Thyroid gland (tissue), 4 donors: Measurements from ENCODE around the gene PDE4B. TPM values are rescaled to one million over a fixed set of nuclear protein-coding genes. Genes with fewer than 3 reads are reported as not detected.
"Not testable (repeated sequence)": the region's sequence is repeated elsewhere in the genome, so short reads cannot be mapped to it uniquely, and the experiment has no call there.

ENCODE experiments used
- DNase-seq, 2 donors: peaks; one replicate each; pipeline ENCODE4 v3.0.0-alpha.2; 2019
- H3K27ac ChIP-seq, 3 donors: fragments of 200-600 bp; sonication (generic); 1 replicate in 2 of 3; 2 replicates in 1 of 3; pipeline ENCODE4 v1.5.1; 2016 to 2019; ENCODE audit warnings: mild to moderate bottlenecking in 1 of 3, moderate library complexity in 1 of 3
- H3K27me3 ChIP-seq: fragments of 200-600 bp; sonication (generic); one replicate; pipeline ENCODE4 v1.5.1; 2019
- H3K36me3 ChIP-seq, 2 donors: fragments of 200-600 bp; sonication (generic); one replicate each; pipeline ENCODE4 v1.5.1; 2016 to 2019
- H3K4me1 ChIP-seq, 2 donors: fragments of 200-600 bp; sonication (generic); one replicate each; pipeline ENCODE4 v1.5.1; 2017 to 2019
- H3K4me3 ChIP-seq, 3 donors: fragments of 200-600 bp; sonication (generic); replicated peaks in 1 of 3; 1 replicate in 2 of 3; 2 replicates in 1 of 3; pipeline ENCODE4 v1.5.1; 2016; ENCODE audit warnings: mild to moderate bottlenecking in 1 of 3
- H3K9me3 ChIP-seq: fragments of 200-600 bp; sonication (generic); one replicate; pipeline ENCODE4 v1.5.1; 2017
- CTCF ChIP-seq, 6 experiments: fragments of 200-600 bp in 3 of 6; fragments of 450-650 bp in 3 of 6; sonication (generic) in 3 of 6; IDR thresholded peaks; one replicate each; pipeline ENCODE4 v1.5.1; 2016 to 2019; ENCODE audit warnings: antibody characterized with exemption in 6 of 6, mild to moderate bottlenecking in 2 of 6, inconsistent platforms in 1 of 6, moderate library complexity in 1 of 6
- POLR2A ChIP-seq, 2 donors: fragments of 450-650 bp; IDR thresholded peaks; one replicate each; pipeline ENCODE4 v1.6.1; 2017; ENCODE audit warnings: antibody characterized with exemption in 2 of 2, mild to moderate bottlenecking in 2 of 2, moderate library complexity in 1 of 2
- WGBS, 2 donors: methylation state at CpG; one replicate each; pipeline ENCODE4 v1.1.5; 2017; 5-methylcytosine and 5-hydroxymethylcytosine counted together
- intact Hi-C: fragments of 100-400 bp; cut with DNase I; formaldehyde crosslinking; loops from one replicate; pipeline ENCODE4 v1.15.1; 2023
- total RNA-seq, 4 donors: library from RNA; depleted of rRNA; stranded (reverse); fragments of >200 nt; gene quantifications; one replicate each; pipeline ENCODE4 v1.2.3, GENCODE V29; 2016

The PDE4B gene
- total RNA-seq, 4 donors from 2014 or later = 9.6 to 21.3 (median 15.0) TPM

GRCh38 chr1:66055092-66055491 lies 262.4 kb downstream of the PDE4B start:
- Histone ChIP-seq H3K9me3 (no peaks in the 10 kb centered on the region), H3K36me3 (no peaks in the 10 kb centered on the region), H3K4me1 (no peaks in the 10 kb centered on the region), H3K27me3 (no peaks in the 10 kb centered on the region), H3K27ac (no peak overlapping the region), H3K4me3 (no peak overlapping the region)
- 68 to 74% methylated on average over 3 of the region's 3 CpGs for whole genome bisulfite sequencing, 2 donors
- TF ChIP-seq POLR2A (IDR thresholded peaks at IDR 0.05) (no peak), CTCF (IDR thresholded peaks at IDR 0.05) (no peak)
- intact Hi-C loops = no loop called here
- DNase-seq = no peak

- H3K9me3 ChIP-seq, H3K4me3 ChIP-seq, H3K27ac ChIP-seq, H3K36me3 ChIP-seq, H3K4me1 ChIP-seq, intact Hi-C loops, H3K27me3 ChIP-seq, DNase-seq: not testable (repeated sequence)
- WGBS, 2 donors = 74 to 77% methylated on average over 3 of the region's 3 CpGs
Measured at GRCh38 chr1:66057448-66057847, 264.8 kb downstream of the PDE4B start.

- Histone ChIP-seq H3K9me3 (no peaks in the 10 kb centered on the region), H3K27ac (no peak overlapping the region), H3K36me3 (no peaks in the 10 kb centered on the region), H3K4me3 (no peak overlapping the region), H3K27me3 (no peaks in the 10 kb centered on the region), H3K4me1 (no peaks in the 10 kb centered on the region)
- DNase-seq = no peak
- intact Hi-C loops = no loop called here
- WGBS, 2 donors = 82 to 90% methylated on average over 2 of the region's 2 CpGs
- no peak for TF ChIP-seq CTCF (IDR thresholded peaks at IDR 0.05)
- no peak for TF ChIP-seq POLR2A (IDR thresholded peaks at IDR 0.05)
Measured at GRCh38 chr1:66058558-66058957, 265.9 kb downstream of the PDE4B start.

GRCh38 chr1:66067219-66067618 lies 274.5 kb downstream of the PDE4B start:
- H3K9me3 ChIP-seq, H3K4me3 ChIP-seq, H3K4me1 ChIP-seq, intact Hi-C loops, H3K27ac ChIP-seq, H3K36me3 ChIP-seq, H3K27me3 ChIP-seq, DNase-seq: not testable (repeated sequence)
- WGBS, 2 donors = 90 to 92% methylated on average over 4 of the region's 4 CpGs

- Histone ChIP-seq H3K4me3 (no peak overlapping the region), H3K27me3 (no peaks in the 10 kb centered on the region), H3K9me3 (no peaks in the 10 kb centered on the region), H3K27ac (no peak overlapping the region), H3K36me3 (no peaks in the 10 kb centered on the region), H3K4me1 (no peaks in the 10 kb centered on the region)
- no peak for DNase-seq
- WGBS, 2 donors = 72% methylated on average over 4 of the region's 4 CpGs
- TF ChIP-seq POLR2A (IDR thresholded peaks at IDR 0.05) = no peak
- TF ChIP-seq CTCF (IDR thresholded peaks at IDR 0.05) = no peak
- intact Hi-C loops = no loop called here
Measured at GRCh38 chr1:66069976-66070876, 277.5 kb downstream of the PDE4B start.

- no peak for TF ChIP-seq POLR2A (IDR thresholded peaks at IDR 0.05)
- TF ChIP-seq CTCF (IDR thresholded peaks at IDR 0.05) = no peak
- no peaks in the 10 kb centered on the region for H3K9me3 ChIP-seq
- no peaks in the 10 kb centered on the region for H3K36me3 ChIP-seq
- no peaks in the 10 kb centered on the region for H3K27me3 ChIP-seq
- 57 to 66% methylated on average over 2 of the region's 2 CpGs for WGBS, 2 donors
- DNase-seq = no peak
- no peak overlapping the region for H3K27ac ChIP-seq
- no peaks in the 10 kb centered on the region for H3K4me1 ChIP-seq
- intact Hi-C loops = no loop called here
- H3K4me3 ChIP-seq = no peak overlapping the region
Measured at GRCh38 chr1:66073388-66073787, 280.7 kb downstream of the PDE4B start.
